GM10847 (cell line): Measurements from ENCODE around the gene FMNL2.

ENCODE experiments used
- POLR2A ChIP-seq: IDR thresholded peaks from 2 replicates; pipeline ENCODE4 v1.6.1; 2011; ENCODE audit not compliant: insufficient read length; ENCODE audit errors: extremely low read depth

Gene FMNL2

DNA sequence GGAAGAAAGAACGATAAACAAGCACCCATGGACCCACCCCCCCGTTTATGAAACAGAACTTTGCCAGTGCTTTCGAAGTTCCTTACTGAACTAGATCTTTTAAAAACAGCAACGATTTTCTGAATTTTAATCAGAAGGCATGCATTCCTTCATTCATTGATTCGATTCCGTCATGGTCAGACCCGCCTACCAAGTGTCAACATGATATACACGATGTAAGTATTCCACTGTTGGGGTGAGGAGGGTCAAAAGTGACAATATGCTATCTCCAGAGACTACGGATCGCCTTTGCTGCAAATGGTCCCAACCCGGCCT, 316 bp upstream of the FMNL2 start:
- TF ChIP-seq POLR2A = no peak

DNA sequence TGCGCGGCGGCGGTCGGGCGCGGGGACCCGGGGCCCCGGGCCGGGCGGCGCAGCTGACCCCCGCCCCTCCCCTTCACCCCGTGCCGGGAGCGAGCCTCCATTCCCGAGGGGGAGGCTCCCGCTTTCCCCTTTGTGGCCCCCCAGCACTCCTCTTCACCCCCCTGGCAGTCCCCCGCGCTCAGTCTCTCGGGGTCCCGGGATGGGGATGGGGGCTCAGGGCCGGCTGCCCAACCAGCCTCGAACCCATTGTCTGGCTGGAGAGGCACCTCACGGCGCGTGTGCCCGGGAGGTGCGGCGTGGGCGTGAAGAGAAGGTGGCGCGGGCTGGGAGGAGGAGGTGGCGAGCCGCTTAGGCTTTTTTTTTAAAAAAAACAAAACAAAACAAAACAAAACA, 748 bp downstream of the FMNL2 start:
- TF ChIP-seq POLR2A = no peak

DNA sequence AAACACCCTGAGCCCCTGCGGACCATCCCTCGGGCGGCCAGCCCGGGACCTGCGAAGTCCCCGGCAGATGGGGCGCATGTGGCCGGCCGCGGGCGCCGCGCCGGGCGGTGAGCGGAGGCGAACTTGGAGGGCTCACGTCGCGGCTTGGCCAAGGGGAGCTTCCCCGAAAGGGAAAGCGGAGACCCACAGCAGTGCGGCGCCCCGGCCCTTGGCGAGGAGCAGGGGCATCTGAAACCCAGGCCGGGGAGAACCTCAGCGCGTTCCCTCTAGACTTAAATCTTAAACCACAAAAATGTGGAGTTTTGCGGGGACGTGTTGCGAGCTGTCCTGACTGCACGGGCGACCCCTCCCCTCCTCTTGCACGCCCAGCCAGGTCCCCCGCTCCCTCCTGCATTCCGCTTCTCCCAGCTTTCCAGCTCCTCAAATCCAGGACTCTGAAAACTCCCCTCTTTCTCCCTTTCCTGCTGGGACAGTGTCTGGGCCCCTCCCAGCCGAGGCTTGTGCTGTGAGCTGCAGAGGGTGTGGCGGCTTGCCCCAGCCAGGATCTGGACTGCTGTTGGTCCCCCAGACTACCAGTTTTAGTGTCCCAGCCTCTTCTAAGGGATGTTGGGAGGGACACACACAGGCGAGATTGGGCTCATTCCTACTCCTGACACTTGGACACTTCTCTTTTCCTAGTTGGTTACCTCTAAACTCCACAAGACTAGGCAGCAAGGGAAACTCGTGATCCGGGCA, 1.3 kb downstream of the FMNL2 start:
- TF ChIP-seq POLR2A = no peak

GRCh38 chr2:152336854-152337510, 2.0 kb downstream of the FMNL2 start:
- no peak for TF ChIP-seq POLR2A

GRCh38 chr2:152337511-152337903, 2.5 kb downstream of the FMNL2 start:
- no peak for TF ChIP-seq POLR2A

- TF ChIP-seq POLR2A = no peak
Observed at GRCh38 chr2:152339556-152340286, 4.7 kb downstream of the FMNL2 start.

DNA sequence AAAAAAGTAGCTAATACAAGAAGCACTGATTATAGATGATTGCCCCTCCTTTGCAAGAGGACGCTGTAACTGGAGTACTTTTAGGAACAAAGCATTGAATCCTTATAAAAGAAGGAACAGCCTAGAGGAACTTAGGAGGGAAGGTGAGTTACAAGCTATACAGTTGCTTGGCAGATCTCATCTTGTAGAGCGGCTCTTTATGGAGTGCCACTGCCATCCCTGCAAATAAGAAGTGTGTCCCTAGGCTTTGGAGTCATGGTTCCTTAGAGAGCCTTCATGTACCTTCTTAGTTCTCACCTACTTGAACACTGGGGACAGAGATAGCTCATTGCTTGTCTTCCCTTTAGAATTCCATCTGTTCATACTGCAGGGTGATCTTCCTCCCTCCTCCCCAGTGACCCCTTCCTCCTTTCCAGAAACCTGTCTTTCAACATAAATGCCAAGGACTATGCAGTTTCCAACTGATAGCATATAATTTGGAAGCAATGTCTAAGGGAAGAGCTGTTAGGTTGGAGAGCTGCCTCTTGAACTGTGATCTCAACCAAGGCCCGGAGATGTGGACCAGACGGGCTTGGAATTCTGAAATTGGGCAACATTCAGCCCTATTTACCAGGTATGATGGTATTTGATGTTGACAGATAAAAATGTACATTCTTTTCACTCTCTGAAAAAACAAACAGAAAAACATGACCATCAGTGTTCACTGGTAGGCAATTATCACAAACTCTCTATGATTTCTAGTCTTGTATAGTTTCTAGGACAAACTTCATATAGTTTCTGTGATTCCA, 7.5 kb downstream of the FMNL2 start:
- no peak for TF ChIP-seq POLR2A

DNA sequence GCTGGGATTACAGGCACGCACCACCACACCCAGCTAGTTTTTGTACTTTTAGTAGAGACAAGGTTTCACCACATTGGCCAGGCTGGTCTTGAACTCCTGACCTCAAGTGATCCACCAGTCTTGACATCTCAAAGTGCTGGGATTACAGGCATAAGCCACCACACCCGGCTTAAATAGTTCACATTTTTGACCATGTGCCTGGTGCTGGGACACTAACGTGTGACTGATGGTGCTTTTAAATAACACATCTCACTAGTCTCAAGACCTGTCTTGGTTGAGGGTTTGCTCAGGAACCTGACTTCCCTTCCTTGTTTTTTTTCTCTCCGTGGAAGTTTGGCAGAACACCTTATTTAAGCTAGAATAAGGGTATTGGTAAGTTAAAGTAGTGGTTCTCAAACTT, 8.5 kb downstream of the FMNL2 start:
- no peak for TF ChIP-seq POLR2A

- no peak for TF ChIP-seq POLR2A
Observed at GRCh38 chr2:152344579-152345195, 9.7 kb downstream of the FMNL2 start.

GRCh38 chr2:152347076-152347475, 12.1 kb downstream of the FMNL2 start:
- TF ChIP-seq POLR2A = no peak

DNA sequence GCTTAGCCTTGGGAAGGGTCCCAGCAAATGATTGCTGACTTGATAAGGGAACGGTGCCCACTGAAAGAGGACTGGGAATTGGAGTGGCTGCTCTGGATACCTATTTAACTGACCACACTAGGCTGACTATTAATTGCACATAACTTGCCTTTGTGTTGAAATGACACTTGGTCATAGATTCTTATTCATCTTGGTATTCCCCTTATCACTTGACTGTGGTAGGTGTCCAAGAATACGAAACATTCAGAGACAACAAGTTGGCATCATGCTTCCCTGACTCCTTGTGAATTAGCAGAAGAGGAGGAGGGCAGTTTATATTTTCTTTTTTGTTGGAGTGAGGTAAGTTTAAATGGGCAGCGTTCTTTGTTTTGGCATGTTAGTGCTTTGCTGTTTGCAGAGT, 13.4 kb downstream of the FMNL2 start:
- TF ChIP-seq POLR2A = no peak

DNA sequence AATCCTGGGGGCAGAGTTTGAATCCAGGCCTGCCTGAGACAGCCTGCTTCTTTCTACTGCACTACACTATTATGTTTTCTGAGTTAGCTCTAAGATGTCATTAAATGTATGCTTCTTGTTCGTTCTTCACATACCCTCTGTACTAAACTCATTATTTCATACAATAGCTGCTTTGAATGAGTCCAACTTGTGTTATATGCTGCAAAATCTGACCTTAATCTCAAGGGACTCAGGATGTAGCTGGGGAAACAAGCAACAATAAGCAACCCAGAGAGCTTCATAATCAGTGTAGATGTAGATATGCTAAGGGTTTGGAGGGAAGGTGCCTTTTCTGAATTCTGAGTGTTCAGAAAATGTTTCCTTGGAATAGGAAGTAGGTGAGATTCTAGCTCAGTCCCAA, 14.4 kb downstream of the FMNL2 start:
- TF ChIP-seq POLR2A = no peak

DNA sequence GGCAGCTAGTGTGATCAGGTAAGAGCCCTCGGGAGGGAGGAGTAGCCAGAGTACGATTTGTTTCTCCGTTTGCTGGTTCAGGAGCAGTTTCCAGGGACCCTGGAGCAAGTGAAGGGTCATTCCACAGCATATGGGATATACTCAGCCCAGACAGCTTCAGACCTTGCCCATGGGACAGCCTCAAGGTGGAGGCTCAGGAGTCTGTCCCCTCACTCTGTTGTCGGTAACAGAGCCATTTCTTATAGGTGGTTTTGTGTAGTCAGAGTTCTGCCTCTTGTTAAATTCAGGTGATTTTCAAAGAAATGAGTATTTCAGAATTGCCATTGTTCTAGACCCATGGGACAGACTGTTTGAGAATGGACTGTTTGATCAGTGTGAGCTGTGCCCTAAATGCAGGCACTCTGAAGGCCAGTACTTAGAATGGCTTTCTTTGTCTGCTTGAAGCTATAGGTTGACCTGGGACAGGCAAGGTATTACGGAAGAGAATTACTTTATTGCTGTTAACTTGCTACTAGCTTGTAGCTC, 15.2 kb downstream of the FMNL2 start:
- TF ChIP-seq POLR2A = no peak

DNA sequence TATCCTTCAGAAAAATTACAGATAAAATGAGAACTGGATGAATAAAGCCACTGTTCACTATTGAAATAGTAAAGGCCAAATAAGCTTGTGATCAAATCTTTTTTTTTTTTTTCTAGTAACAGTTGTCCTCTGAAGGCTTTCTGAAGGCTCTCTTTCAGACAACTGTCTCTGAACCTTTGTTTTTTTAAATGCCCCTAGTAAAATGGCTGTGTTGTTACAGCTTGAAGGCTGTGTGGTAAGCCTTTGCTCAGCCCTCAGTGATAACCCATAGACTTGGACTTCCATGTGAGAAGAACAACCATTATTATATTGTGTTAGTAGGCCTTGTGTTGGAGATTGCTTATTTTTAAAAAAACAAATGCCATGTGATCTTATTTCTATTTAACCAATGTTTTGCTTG, 17.6 kb downstream of the FMNL2 start:
- no peak for TF ChIP-seq POLR2A

GRCh38 chr2:152353364-152353763, 18.4 kb downstream of the FMNL2 start:
- no peak for TF ChIP-seq POLR2A

DNA sequence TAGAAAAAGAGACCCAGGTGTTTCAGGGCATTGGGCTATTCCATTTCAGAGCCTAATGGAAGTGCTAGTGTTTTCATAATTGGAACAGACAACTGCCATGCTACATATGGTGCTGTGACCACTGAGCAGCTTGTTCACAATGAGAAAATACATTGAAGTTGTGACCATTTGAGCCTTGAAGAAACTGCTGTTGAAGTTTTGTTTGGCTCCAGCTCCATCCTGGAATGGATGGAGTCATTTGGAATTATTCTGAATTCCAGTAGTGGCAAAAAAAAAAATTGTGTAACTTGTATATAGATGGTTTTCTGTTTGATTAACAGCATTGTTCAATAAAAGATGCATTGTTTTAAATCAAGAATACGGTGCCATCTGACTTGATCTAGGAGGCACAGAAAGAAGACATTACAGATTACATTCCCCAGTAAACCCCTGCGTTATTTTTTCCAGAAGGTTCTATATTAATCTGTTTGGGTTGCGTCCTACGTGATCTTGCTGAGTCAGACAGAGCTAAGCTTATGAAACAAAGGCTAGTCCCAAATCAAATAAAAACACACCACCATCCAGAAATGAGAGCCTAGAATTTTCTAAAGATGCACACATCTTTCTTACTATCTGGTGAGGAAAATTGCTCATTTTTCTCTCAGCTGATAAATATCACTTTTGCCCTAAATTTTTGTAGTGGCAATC, 19.2 kb downstream of the FMNL2 start:
- no peak for TF ChIP-seq POLR2A
